H1 (cell line): ENCODE measurements around the gene SMAD1. TPM values are rescaled to one million over a fixed set of nuclear protein-coding genes. Genes with fewer than 3 reads are reported as not detected.

Experiments used
- CTCF ChIA-PET: fragments of 300-600 bp; sonication (Branson Sonifier 250); formaldehyde crosslinking; loops from one replicate; lab custom pipeline; 2021; ENCODE audit not compliant: partially characterized antibody; lab: Charles Lee
- POLR2A ChIA-PET: fragments of 300-600 bp; sonication (Branson Sonifier 250); formaldehyde crosslinking; loops from one replicate; lab custom pipeline; 2021; ENCODE audit warnings: inconsistent platforms; ENCODE audit not compliant: partially characterized antibody; lab: Charles Lee
- DNase-seq, 2 experiments: peaks; one replicate each; pipeline versions ENCODE4 v3.0.0 to v3.0.0-alpha.2; 2010 to 2022; ENCODE audit warnings: low spot score in 2 of 2, low read depth in 1 of 2, mixed read lengths in 1 of 2
- FAIRE-seq: peaks from 2 replicates; lab custom pipeline; 2011; peaks lifted over from hg19 to GRCh38; lab: Jason Lieb, UNC
- H2AFZ ChIP-seq: 2 replicates; pipeline ENCODE4 v1.8.1; 2012; ENCODE audit warnings: low read length, inconsistent platforms
- H2AK5ac ChIP-seq: 2 replicates; pipeline ENCODE4 v1.6.1; 2013; ENCODE audit warnings: low read depth, low read length
- H2BK120ac ChIP-seq: replicated peaks from 2 replicates; pipeline ENCODE3; 2013; ENCODE audit warnings: low read depth, low read length, inconsistent platforms
- H2BK12ac ChIP-seq: 2 replicates; pipeline ENCODE4 v1.6.1; 2013; ENCODE audit warnings: low read depth, low read length
- H2BK15ac ChIP-seq: 2 replicates; pipeline ENCODE4 v1.6.1; 2013; ENCODE audit warnings: low read length
- H2BK20ac ChIP-seq: 2 replicates; pipeline ENCODE4 v1.6.1; 2013; ENCODE audit warnings: low read length
- H2BK5ac ChIP-seq: 2 replicates; pipeline ENCODE4 v1.6.1; 2013; ENCODE audit warnings: low read depth, low read length
- H3K14ac ChIP-seq: 2 replicates; pipeline ENCODE4 v1.6.1; 2013; ENCODE audit warnings: inconsistent platforms; ENCODE audit not compliant: insufficient read length
- H3K18ac ChIP-seq: 2 replicates; pipeline ENCODE4 v1.6.1; 2013; ENCODE audit warnings: low read length; ENCODE audit errors: extremely low read depth
- H3K23ac ChIP-seq: 2 replicates; pipeline ENCODE4 v1.6.1; 2013; ENCODE audit warnings: inconsistent platforms; ENCODE audit not compliant: insufficient read length
- H3K23me2 ChIP-seq: 2 replicates; pipeline ENCODE4 v1.6.1; 2013; ENCODE audit warnings: low read depth, low read length
- H3K27ac ChIP-seq: 2 replicates; pipeline ENCODE4 v1.6.1; 2011; ENCODE audit warnings: low read depth, low read length, inconsistent platforms
- H3K27me3 ChIP-seq, 4 experiments: replicated peaks in 1 of 4; 1 replicate in 1 of 4; 2 replicates in 3 of 4; pipeline versions ENCODE4 v1.6.1 to v1.8.1; 2011 to 2013; ENCODE audit warnings: low read length in 3 of 4, mild to moderate bottlenecking in 3 of 4, inconsistent platforms in 2 of 4, mixed read lengths in 2 of 4, moderate library complexity in 1 of 4; ENCODE audit not compliant: control insufficient read depth in 3 of 4, insufficient read depth in 3 of 4; ENCODE audit errors: extremely low read depth in 1 of 4
- H3K36me3 ChIP-seq, 4 experiments: 2 replicates each; pipeline versions ENCODE4 v1.6.1 to v1.8.1; 2011 to 2013; ENCODE audit warnings: mild to moderate bottlenecking in 4 of 4, low read length in 3 of 4, moderate library complexity in 2 of 4, control low read depth in 1 of 4, inconsistent platforms in 1 of 4; ENCODE audit not compliant: insufficient read depth in 4 of 4, control insufficient read depth in 2 of 4
- H3K4ac ChIP-seq: replicated peaks from 2 replicates; pipeline ENCODE3; 2013; ENCODE audit warnings: low read length, low read depth, mixed read lengths, inconsistent platforms; ENCODE audit not compliant: insufficient read length
- H3K4me1 ChIP-seq, 4 experiments: replicated peaks in 1 of 4; 1 replicate in 1 of 4; 2 replicates in 3 of 4; pipeline versions ENCODE4 v1.6.1 to v1.8.1; 2011 to 2013; ENCODE audit warnings: low read length in 3 of 4, inconsistent platforms in 2 of 4, mixed read lengths in 1 of 4; ENCODE audit not compliant: insufficient read depth in 4 of 4, control insufficient read depth in 3 of 4
- H3K4me2 ChIP-seq, 2 experiments: 2 replicates each; pipeline versions ENCODE4 v1.6.1 to v1.8.1; 2011 to 2013; ENCODE audit warnings: low read depth in 2 of 2, low read length in 2 of 2, control low read depth in 1 of 2, inconsistent platforms in 1 of 2, mild to moderate bottlenecking in 1 of 2; ENCODE audit not compliant: insufficient read depth in 1 of 2
- H3K4me3 ChIP-seq, 4 experiments: fragments of 200-600, 300-600 bp in 1 of 4; sonication (generic), shearing (Covaris generic), sonication (Bioruptor Twin) in 1 of 4; 2 replicates each; pipeline versions ENCODE4 v1.5.1 to v1.8.1; 2011 to 2016; ENCODE audit warnings: low read length in 4 of 4, low read depth in 3 of 4, control low read depth in 2 of 4, inconsistent platforms in 2 of 4, mild to moderate bottlenecking in 2 of 4, mixed read lengths in 1 of 4, moderate library complexity in 1 of 4; ENCODE audit not compliant: insufficient read depth in 2 of 4; ENCODE audit errors: extremely low read depth in 1 of 4
- H3K56ac ChIP-seq: replicated peaks from 2 replicates; pipeline ENCODE3; 2013; ENCODE audit warnings: low read depth, mild to moderate bottlenecking, mixed read lengths, low read length, inconsistent platforms; ENCODE audit not compliant: insufficient read length
- H3K79me1 ChIP-seq: 2 replicates; pipeline ENCODE4 v1.6.1; 2013; ENCODE audit warnings: low read depth, low read length, control low read depth
- H3K79me2 ChIP-seq, 2 experiments: 2 replicates each; pipeline versions ENCODE4 v1.6.1 to v1.8.1; 2012 to 2013; ENCODE audit warnings: low read length in 2 of 2, mild to moderate bottlenecking in 2 of 2, inconsistent platforms in 1 of 2; ENCODE audit not compliant: insufficient read depth in 2 of 2, control insufficient read depth in 1 of 2
- H3K9ac ChIP-seq, 4 experiments: replicated peaks in 1 of 4; 1 replicate in 1 of 4; 2 replicates in 3 of 4; pipeline versions ENCODE4 v1.6.1 to v1.8.1; 2011 to 2013; ENCODE audit warnings: low read depth in 3 of 4, low read length in 3 of 4, control low read depth in 2 of 4, mild to moderate bottlenecking in 2 of 4, moderate library complexity in 2 of 4, inconsistent platforms in 1 of 4; ENCODE audit errors: extremely low read depth in 1 of 4
- H3K9me3 ChIP-seq, 2 experiments: 2 replicates each; pipeline versions ENCODE4 v1.6.1 to v1.8.1; 2012 to 2013; ENCODE audit warnings: mild to moderate bottlenecking in 2 of 2, moderate library complexity in 2 of 2, control low read depth in 1 of 2, inconsistent platforms in 1 of 2, low read depth in 1 of 2, low read length in 1 of 2, mixed read lengths in 1 of 2; ENCODE audit not compliant: insufficient read depth in 2 of 2
- H4K20me1 ChIP-seq, 2 experiments: replicated peaks in 1 of 2; 2 replicates each; pipeline versions ENCODE3 to v1.8.1; 2011 to 2013; ENCODE audit warnings: inconsistent platforms in 2 of 2, low read length in 2 of 2, mild to moderate bottlenecking in 1 of 2; ENCODE audit not compliant: insufficient read depth in 2 of 2, control insufficient read depth in 1 of 2
- H4K5ac ChIP-seq: 2 replicates; pipeline ENCODE4 v1.6.1; 2013; ENCODE audit warnings: low read length, low read depth, mixed read lengths, inconsistent platforms; ENCODE audit not compliant: insufficient read length
- H4K8ac ChIP-seq: 2 replicates; pipeline ENCODE4 v1.8.0; 2013; ENCODE audit warnings: mild to moderate bottlenecking, moderate library complexity, low read length, inconsistent platforms; ENCODE audit not compliant: insufficient read depth; ENCODE audit errors: extremely low read depth
- H4K91ac ChIP-seq: replicated peaks from 2 replicates; pipeline ENCODE3; 2013; ENCODE audit warnings: low read length, mixed read lengths, inconsistent platforms; ENCODE audit not compliant: insufficient read length
- BRCA1 ChIP-seq: IDR thresholded peaks from 2 replicates; pipeline ENCODE4 v1.6.1; 2012; ENCODE audit warnings: low read depth, low read length, improper control_type of control experiment
- MAFK ChIP-seq: IDR thresholded peaks from 2 replicates; pipeline ENCODE4 v1.6.1; 2012; ENCODE audit warnings: low read depth, mild to moderate bottlenecking, improper control_type of control experiment, low read length
- SIN3A ChIP-seq, 2 experiments: IDR thresholded peaks in 1 of 2; conservative IDR thresholded peaks in 1 of 2; 2 replicates each; pipeline ENCODE4 v1.6.1; 2011 to 2012; ENCODE audit warnings: low read length in 2 of 2, improper control_type of control experiment in 1 of 2, low read depth in 1 of 2, mild to moderate bottlenecking in 1 of 2
- SIX5 ChIP-seq: IDR thresholded peaks from 2 replicates; pipeline ENCODE4 v1.6.1; 2011; ENCODE audit warnings: mild to moderate bottlenecking, low read depth, low read length
- TAF7 ChIP-seq: optimal IDR thresholded peaks from 2 replicates; pipeline ENCODE3; 2011; ENCODE audit warnings: low read depth, mild to moderate bottlenecking, inconsistent platforms, low read length, moderate library complexity, borderline replicate concordance
- WGBS, 2 experiments: shearing (Covaris generic) in 1 of 2; methylation state at CpG; one replicate each; pipeline versions ENCODE4 v1.1.6 to v1.1.7; 2013 to 2015; ENCODE audit warnings: low lambda C conversion rate in 2 of 2, mixed read lengths in 2 of 2, inconsistent platforms in 1 of 2, low coverage in 1 of 2, missing lambda C conversion rate in 1 of 2; ENCODE audit not compliant: insufficient replicate concordance in 2 of 2, insufficient coverage in 1 of 2, insufficient read length in 1 of 2; ENCODE audit errors: extremely low coverage in 1 of 2, missing lambda C conversion rate in 1 of 2; 5-methylcytosine and 5-hydroxymethylcytosine counted together
- polyA plus RNA-seq, 7 experiments: library from polyadenylated mRNA; depleted of rRNA in 3 of 7; stranded (reverse) in 5 of 7; unstranded in 2 of 7; fragments of >200 nt in 5 of 7; fragments of 200-250 nt in 2 of 7; gene quantifications; 1 replicate in 5 of 7; 2 replicates in 1 of 7; 4 replicates in 1 of 7; pipeline versions ENCODE4 v1.2.1 to v1.2.3, GENCODE V29; 2011 to 2013; ENCODE audit warnings: missing spikeins in 2 of 7, mixed read lengths in 2 of 7
- total RNA-seq: library from RNA; stranded (reverse); fragmentation: NEBNext Ultra II Directional; extraction: Animal tissue kit (Norgen Biotek cat#: 25700); gene quantifications from 2 replicates; pipeline ENCODE4 v1.2.1, GENCODE V29; 2021
- TF ChIP-seq, protein P1 (sequence below): IDR thresholded peaks from 2 replicates; pipeline ENCODE4 v1.6.1; 2012; ENCODE audit warnings: inconsistent platforms

The SMAD1 gene
- total and polyA plus RNA-seq, 2 of the 8 experiments (the other 6 are each of a cell fraction or from before 2014, with no cell fraction given), result 22.6 to 25.3 TPM

DNA sequence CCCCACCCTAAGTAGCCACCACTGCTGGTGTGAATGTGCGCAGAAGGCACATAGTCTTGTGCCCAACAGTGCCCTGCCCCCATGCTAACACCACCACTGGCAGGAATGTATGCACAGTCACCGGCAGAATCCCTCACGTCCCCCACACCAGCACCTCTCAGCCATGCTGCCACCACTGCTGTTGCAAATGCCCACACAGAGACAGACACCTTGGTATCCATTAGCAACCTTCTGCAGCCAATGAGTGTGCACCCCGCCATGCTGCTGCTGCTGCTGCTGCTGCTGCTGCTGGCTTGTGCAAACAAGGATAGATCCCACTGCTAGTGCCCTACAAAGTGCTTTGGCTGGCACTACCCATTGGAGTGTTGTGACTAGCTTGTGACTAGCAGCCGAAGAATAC is 85.1 kb downstream of the SMAD1 start:
- H2AFZ ChIP-seq, result no peak overlapping the region; the same call in 1 of the 2 replicates
- no peak overlapping the region for H3K27ac ChIP-seq
- H4K8ac ChIP-seq, result no peak overlapping the region
- no peak overlapping the region for H2AK5ac ChIP-seq
- H3K23ac ChIP-seq, result no peak overlapping the region
- no peak overlapping the region for H2BK15ac ChIP-seq
- H4K91ac ChIP-seq, result peak overlapping the region; percentile 74
- no peaks in the 10 kb centered on the region for H4K20me1 ChIP-seq
- H3K27me3 ChIP-seq, result no peaks in the 10 kb centered on the region; a peak in 1 of 7 replicates
- H3K56ac ChIP-seq, result no peak overlapping the region
- H3K4ac ChIP-seq, result no peak overlapping the region
- TF ChIP-seq, protein P1, sequence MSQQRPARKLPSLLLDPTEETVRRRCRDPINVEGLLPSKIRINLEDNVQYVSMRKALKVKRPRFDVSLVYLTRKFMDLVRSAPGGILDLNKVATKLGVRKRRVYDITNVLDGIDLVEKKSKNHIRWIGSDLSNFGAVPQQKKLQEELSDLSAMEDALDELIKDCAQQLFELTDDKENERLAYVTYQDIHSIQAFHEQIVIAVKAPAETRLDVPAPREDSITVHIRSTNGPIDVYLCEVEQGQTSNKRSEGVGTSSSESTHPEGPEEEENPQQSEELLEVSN, result peak; percentile 44; the same call in 1 of the 2 replicates
- TF ChIP-seq SIN3A (conservative IDR thresholded peaks at IDR 0.05 in 1 of 2, IDR thresholded peaks at IDR 0.05 in 1 of 2; ENCODE audit: low read depth in 1 of 2, low read length in 2 of 2), result no peak
- TF ChIP-seq MAFK, result no peak
- TF ChIP-seq SIX5, result no peak
- no peak for TF ChIP-seq TAF7
- no peak for TF ChIP-seq BRCA1
- no peaks in the 10 kb centered on the region for H3K79me2 ChIP-seq
- no peak overlapping the region for H3K14ac ChIP-seq
- H3K18ac ChIP-seq, result no peak overlapping the region
- H3K4me1 ChIP-seq, result 0 out of 7 replicates have a peak, but pooled peaks cover 0 to 3% (median 0%) of the 10 kb centered on the region in 4 experiments
- no peaks in the 10 kb centered on the region for H3K79me1 ChIP-seq
- H2BK20ac ChIP-seq, result no peak overlapping the region
- H3K9ac ChIP-seq, result no peak overlapping the region
- CTCF ChIA-PET, result interaction anchor here (1.8 kb wide), 1 partner anchor 10 kb away, joined by 6 read pairs; no protein-coding TSS in a partner anchor
- H2BK12ac ChIP-seq, result peak overlapping the region; percentile 2; the same call in 1 of the 2 replicates
- WGBS, 2 experiments, result 91% methylated on average over 5 of the region's 5 CpGs; no CpG with 5 or more reads in 1 of the 2 experiments
- no peak overlapping the region for H4K5ac ChIP-seq
- DNase-seq, result no peak
- no peak overlapping the region for H3K4me3 ChIP-seq
- H3K36me3 ChIP-seq, result no peaks in the 10 kb centered on the region
- H2BK120ac ChIP-seq, result no peak overlapping the region
- no peaks in the 10 kb centered on the region for H3K23me2 ChIP-seq
- H3K4me2 ChIP-seq, result no peak overlapping the region
- peaks cover 3 to 5% of the 10 kb centered on the region in 2 experiments; a peak in 1 of 4 replicates for H3K9me3 ChIP-seq
- FAIRE-seq, result no peak
- POLR2A ChIA-PET, result no interaction called here
- H2BK5ac ChIP-seq, result no peak overlapping the region
